Effector CD4-positive, alpha-beta T cell (primary cell): Measurements from ENCODE around the gene ZDHHC5.

Source experiments
- DNase-seq: peaks from one replicate; pipeline ENCODE4 v3.0.0-alpha.2; 2020

The ZDHHC5 gene

DNA sequence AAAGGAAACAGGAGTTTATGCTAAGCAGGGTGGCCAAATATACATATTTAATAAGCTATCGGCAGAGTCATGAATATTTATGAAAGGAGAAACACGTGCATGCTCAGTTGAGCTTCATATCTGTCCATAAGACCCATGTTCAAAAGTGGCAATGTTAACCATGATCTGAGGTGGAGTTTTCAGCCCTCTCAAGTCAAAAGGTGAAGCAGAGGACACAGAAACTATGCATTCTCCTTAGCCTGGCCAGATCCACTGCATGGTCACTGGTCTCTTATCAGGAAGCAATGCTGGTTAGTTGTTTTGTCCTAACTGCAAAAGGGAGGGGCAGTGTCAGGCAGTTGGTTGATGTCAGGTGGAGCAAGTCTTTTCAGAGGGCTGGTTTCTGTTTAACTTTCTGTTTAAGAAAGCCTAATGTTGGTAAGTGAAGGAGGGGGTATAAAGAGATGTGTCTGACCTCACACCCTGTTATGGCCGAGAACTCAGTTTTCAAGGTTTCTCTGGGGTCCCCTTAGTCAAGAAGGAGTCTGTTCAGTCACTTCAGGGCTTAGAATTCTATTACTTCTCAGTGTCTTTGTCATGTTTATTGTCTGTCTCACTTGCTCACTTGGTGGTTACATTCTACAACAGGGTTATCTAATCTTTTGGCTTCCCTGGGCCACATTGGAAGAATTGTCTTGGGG lies 67.8 kb downstream of the ZDHHC5 start:
- no peak for DNase-seq

DNA sequence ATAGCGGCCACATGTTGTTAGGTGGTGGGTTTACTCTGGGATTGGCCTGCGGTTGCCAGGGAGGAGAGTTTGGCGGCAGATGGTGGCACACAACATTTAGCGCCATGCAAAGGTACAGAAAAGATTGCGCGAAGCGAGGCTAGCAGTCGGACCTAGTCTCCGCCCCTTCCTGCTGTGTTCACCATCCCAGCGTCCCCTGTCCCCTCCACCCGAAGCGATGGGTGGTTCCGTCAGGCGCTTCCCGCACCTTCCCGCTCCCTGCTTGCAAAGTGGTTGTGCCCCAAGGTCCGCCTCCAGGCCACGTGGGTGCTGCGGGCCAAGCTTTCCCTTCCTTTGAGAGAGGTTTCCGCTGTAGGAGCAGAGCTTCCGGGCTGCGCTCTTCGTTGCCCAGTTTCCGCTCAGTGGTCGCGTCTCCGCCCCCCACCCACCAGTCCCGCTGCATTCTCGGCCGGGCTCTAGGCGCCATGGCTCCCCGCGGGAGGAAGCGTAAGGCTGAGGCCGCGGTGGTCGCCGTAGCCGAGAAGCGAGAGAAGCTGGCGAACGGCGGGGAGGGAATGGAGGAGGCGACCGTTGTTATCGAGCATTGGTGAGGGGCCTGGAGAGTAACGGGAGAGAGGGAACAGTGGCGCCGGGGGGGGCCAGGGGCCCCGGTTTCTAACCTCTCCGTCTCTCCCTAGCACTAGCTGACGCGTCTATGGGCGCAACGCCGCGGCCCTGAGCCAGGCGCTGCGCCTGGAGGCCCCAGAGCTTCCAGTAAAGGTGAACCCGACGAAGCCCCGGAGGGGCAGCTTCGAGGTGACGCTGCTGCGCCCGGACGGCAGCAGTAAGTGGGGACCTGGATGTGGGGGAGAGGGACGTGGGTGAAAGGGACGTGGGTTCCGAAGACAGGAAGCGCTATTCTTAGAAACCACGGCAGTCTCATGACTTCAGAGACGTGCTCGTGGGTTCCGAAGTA lies 73.5 kb downstream of the ZDHHC5 start, which contains the start of gene SELENOH:
Gene SELENOH (plus strand): TSS at position 360 of the 955 bp plus-strand sequence. CDS start 105 bp downstream, at position 465.
- peak; percentile 86 for DNase-seq

DNA sequence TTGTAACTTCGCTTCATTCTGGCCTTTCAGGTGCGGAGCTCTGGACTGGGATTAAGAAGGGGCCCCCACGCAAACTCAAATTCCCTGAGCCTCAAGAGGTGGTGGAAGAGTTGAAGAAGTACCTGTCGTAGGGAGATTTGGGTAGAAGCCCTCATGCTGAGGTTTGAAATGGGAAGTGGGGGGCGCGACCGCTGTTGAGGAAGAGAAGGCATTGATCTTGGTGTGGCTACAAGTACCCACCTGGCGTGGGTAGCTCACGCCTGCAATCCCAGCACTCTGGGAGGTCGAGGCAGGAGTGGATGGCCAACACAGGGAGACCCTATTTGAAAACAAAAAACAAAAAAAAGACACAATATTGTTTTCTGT lies 74.2 kb downstream of the ZDHHC5 start:
- no peak for DNase-seq

DNA sequence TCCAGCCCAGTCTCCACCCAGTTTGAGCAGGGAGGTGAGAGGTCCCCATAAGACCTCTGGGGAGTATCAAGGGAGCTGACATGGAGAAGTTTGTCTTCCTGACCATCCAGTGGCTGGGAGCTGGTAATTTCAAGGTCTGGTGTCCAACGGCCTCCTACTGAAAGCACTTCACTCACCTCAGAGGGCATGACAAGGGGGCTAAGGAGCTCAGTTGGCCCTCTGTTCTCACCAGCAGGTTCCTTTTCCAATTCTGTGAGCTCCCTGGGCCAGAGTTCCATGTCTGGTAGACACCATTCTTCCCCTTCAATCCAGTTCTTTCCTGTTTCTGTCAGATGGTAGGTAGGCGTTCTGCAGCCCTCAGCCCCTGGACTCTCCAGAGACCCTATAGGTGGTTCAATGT lies 76.4 kb downstream of the ZDHHC5 start:
- DNase-seq, result no peak

DNA sequence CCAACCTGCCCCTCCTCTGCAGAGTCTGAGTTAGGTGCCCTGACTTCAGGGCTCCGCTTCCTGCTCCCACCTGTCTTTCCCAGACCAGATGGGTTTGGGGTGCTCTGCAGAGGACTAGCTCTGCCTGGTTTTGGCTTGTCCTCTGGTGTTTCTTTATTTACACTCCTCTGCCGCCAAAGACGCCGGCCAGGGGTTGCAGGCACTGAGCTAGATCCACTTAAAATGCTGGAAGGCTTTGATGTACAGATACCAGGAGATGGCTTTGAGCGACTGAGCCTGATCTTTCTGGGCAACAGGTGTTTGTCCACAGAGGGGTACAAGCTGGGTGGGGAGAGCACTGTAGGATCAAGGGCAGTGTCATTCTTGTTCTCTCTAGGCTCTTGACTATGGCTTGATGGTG lies 77.3 kb downstream of the ZDHHC5 start:
- no peak for DNase-seq

DNA sequence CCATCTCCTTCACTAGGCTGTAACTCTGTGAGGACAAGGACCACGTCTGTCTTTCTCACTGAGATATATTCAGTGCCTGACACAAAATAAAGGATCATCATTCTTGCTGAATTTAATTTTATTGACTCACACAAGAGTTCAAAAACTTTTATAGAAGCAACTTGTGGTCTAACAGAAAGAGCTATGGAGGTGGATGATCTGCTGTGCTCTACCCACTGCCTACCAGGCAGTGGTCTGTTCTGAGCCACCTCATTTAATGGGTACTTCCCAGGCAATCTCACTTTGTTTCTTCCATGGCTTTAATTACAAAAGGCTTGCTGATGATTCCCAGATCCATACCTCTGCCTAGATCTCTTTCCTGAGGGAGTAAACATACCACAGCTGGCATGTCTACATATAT lies 79.0 kb downstream of the ZDHHC5 start:
- DNase-seq, result no peak
